Colon (tissue), 2 donors: ENCODE results near the gene PEX11G.

Experiments used
- FAIRE-seq: peaks from 2 replicates; lab custom pipeline; 2012; peaks lifted over from hg19 to GRCh38; lab: Jason Lieb, UNC
- donor health status: control.
- donor health status: control.

PEX11G gene

DNA sequence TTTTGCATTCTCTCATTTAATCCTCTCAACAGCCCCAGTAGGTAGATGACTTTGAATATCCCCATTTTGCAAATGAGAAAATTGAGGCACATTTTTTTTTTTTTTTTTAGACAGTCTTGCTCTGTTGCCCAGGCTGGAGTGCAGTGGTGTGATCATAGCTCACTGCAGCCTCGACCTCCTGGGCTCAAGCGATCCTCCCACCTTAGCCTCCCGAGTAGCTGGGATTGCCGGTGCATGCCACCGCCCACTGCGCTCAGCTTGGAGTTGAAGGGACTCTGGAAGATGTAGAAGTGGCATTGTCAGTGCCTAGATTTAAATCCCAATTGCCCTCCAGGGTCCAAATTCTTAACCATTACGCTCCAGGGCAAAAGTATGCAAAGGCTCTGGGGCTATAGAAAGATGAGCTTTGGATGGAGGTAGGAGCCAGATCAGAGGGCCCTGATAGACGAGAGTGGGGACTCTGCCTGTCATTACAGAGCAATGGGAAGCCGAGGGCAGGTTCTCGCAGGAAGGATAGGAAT lies 32.8 kb upstream of the PEX11G start:
- FAIRE-seq: no peak

DNA sequence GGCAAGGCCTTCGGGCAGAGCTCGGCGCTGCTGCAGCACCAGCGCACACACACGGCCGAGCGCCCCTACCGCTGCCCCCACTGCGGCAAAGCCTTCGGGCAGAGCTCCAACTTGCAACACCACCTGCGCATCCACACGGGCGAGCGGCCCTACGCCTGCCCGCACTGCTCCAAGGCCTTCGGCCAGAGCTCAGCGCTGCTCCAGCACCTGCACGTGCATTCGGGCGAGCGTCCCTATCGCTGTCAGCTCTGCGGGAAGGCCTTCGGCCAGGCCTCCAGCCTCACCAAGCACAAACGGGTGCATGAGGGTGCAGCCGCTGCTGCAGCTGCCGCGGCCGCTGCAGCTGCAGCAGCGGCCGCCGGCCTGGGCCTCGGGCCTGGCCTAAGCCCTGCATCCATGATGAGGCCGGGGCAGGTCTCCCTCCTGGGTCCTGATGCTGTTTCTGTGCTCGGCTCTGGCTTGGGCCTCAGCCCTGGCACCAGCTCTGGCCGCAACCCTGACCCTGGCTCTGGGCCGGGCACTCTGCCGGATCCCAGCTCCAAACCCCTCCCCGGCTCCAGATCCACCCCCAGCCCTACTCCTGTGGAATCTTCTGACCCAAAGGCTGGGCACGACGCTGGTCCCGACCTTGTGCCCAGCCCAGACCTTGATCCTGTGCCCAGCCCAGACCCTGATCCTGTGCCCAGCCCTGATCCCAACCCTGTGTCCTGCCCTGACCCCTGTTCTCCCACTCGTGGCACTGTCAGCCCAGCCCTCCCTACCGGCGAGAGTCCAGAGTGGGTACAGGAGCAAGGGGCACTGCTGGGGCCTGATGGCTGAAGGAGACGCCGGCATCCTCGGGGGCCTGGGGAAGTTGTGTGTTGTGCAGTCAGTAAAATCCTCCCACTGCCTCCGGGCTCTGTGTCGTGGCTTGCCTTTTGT lies 31.6 kb upstream of the PEX11G start:
- no peak for FAIRE-seq

DNA sequence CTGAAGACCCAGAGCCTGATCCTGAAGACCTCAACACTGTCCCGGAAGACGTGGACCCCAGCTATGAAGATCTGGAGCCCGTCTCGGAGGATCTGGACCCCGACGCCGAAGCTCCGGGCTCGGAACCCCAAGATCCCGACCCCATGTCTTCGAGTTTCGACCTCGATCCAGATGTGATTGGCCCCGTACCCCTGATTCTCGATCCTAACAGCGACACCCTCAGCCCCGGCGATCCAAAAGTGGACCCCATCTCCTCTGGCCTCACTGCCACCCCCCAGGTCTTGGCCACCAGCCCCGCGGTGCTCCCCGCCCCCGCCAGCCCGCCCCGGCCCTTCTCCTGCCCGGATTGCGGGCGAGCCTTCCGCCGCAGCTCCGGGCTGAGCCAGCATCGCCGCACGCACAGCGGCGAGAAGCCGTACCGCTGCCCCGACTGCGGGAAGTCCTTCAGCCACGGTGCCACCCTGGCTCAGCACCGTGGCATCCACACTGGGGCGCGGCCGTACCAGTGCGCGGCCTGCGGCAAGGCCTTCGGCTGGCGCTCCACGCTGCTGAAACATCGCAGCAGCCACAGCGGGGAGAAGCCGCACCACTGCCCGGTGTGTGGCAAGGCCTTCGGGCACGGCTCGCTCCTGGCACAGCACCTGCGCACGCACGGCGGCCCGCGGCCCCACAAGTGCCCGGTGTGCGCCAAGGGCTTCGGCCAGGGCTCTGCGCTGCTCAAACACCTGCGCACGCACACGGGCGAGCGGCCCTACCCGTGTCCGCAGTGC lies 30.7 kb upstream of the PEX11G start:
- FAIRE-seq: no peak

DNA sequence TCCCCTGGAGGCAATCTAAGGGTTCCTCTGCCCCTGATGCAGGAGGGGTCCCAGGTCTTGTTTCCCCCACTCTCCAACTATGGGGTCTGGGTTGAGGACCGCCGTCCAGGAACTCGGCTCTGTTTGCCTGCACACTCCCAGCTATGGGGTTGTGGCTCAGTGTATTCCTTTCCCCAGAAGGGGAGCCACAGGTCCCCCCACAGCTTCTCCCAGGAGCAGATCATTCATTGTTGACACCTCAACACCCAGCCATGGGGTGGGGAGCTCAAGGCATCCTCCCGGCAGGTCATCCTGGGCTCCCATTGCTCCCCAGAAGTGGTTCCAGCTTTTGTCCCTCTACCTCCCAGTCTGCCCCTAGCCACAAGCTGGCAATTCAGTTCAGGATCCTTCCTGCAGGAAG lies 28.0 kb upstream of the PEX11G start:
- FAIRE-seq: no peak

DNA sequence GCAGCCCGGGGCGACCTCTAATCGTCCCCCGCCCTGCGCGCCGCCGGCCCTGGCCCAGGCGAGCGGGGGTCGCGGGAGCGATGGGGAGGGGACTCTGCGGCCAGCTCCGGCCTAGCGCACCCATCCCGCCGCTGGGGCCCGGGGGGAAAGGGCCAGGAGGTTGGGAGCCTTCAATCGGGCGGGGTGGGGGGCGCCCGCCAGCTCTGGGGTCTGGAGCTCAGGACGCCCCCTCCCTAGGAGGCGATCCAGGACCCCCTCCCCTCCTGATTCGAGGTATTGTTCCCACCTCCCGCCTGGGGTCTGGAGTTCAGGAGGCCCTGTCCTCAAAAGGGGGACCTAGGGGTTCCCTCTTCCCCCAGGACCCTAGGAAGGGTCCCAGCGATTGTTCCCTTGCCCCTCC lies 27.5 kb upstream of the PEX11G start:
- no peak for FAIRE-seq

DNA sequence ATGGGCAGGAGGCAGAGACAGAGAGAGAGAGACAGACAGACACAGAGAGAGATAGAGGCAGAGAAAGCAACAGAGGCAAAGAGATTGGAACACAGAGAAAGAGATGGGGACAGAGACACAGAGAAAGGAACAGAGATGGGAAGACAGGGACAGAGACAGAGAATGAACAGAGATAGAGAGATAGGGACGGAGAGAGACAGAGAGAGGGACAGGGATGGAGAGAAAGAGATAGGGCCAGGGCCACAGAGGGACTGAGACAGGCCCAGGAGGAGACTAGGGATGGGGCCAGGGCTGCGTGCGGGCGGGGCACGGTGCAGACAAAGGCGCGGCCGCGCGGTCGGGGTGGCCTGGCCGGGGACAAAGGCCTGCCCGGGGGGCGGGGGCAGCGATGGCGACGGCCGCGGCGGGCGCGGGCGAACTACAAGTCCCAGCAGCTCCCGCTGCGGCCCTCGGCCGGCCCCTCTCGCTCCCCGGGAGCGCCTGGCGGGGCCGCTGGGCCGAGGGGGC lies 26.9 kb upstream of the PEX11G start, which contains the start of gene ZNF358:
Gene ZNF358 (plus strand): TSS at position 459 of the 507 bp plus-strand sequence. CDS start 3,140 bp downstream, outside the sequence.
- no peak for FAIRE-seq

DNA sequence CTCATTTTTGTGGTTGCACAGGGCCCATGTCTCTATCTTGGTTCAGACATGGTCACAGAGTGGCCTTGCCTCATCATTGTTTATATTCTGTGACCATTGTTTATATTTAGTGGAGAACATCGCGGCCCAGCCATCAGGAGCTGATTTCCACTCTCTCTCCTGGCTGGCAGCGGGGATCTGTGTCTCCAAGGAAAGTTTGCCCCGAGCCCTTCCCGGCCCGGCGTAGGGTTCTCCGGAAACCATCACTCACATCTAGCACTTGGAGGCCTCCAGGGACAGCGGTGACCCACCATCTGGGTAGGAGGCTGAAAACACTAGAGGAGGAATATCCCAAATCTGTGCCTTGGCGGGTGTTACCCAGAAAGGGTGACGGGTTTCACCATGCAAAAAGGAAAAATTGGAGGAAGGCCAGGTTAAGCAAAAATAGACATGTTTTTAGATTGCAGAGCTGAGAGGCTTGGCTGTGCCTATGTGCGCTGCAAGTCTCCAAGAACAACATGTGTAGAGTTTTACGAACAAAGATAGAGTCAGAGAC lies 26.3 kb upstream of the PEX11G start:
- FAIRE-seq: no peak

DNA sequence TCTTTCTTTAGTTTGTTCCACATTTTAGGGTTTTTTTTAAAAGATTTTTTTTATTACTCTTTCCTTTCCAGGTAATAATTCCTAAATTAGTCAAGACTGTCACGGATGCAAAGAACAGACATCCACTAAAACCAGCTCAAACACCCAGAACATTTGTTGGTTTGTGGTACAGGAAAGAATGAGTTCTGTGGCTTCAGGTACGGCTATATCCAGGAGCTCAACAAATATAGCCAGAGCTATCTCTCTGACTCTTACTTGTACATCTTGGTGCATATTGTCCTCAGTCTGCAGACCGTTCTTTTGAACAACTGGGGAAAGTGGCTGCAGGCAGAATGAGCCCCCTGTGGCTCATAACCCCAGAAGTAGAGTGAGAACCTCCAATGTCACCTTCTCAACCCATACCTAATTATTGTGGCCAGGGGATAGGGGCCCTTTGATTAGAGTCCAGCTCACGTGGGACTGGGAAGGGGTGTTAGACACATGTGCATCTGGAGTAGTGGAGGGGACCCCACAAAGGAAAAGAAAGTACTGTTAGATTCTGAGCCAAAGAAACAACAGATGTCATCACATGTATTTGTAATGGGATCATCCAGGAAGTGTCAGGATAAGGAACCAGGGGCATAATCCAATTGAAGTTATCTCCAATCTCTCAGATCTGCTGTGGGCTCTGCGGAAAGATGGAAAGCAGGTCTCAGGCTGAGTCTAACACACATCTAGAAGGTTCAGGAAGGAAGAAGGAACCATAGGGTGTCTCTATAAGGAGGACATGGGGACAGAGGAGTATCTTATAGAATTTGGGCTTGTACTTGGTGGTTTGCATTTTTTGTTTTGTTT lies 25.2 kb upstream of the PEX11G start:
- no peak for FAIRE-seq

DNA sequence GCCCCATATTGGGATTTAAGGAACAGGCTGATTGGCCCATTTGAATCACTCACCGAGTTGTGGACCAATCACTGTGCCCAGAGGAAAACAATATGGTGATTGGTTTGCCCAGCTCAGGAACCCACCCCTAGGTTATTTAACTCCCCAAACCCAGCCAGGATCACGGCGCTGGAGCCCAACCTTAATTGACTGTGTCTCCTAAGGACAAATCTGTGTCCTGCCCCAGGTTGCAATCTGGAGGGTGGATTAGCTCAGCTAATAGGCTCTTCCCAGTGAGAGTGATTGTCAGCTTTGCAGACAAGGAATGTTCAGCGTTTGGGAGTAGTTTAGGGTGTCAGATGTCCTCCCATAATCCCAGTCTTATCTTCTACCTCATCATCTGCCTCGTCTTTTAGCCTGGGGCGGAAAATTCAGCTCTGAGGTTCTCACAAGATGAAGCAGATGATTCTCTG lies 23.6 kb upstream of the PEX11G start:
- no peak for FAIRE-seq

DNA sequence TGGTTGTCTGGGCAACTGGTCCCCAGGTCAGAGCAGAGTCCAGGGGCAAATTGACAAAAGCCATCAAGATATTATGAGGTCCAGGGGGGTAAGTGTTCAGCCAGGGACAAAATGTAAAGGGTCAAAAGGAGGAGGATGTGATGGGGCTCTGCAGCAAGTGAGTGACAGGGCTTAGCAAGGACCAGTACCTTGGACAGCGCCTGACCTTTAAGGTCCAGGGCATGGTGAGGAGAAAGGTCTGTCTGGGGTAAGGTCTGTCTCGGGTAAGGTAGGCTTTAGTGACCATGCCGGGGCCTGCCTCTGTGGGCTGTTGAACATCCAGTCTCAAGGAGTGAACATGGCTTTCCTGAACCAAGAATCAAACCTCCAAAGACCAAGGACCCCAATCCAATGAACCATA lies 20.8 kb upstream of the PEX11G start:
- no peak for FAIRE-seq

DNA sequence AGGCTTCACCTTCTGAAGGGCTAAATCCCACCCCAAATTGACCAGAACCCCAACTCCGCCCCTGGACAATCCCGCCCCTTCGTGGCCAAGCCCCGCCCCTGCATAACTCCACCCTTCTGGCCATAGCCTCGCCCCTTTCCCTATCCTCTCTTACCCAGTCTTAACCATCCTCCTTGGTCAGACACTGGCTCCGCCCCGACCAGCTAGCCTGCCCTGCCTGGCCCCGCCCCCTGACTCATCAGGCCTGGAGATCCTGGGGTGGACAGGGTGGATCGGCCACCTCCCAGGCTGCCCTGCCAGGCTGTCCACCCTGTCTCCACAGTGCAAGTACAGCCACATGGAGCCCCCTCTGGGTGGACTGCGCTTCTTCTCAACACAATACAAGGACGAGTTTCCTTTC lies 19.0 kb upstream of the PEX11G start:
- FAIRE-seq: no peak

DNA sequence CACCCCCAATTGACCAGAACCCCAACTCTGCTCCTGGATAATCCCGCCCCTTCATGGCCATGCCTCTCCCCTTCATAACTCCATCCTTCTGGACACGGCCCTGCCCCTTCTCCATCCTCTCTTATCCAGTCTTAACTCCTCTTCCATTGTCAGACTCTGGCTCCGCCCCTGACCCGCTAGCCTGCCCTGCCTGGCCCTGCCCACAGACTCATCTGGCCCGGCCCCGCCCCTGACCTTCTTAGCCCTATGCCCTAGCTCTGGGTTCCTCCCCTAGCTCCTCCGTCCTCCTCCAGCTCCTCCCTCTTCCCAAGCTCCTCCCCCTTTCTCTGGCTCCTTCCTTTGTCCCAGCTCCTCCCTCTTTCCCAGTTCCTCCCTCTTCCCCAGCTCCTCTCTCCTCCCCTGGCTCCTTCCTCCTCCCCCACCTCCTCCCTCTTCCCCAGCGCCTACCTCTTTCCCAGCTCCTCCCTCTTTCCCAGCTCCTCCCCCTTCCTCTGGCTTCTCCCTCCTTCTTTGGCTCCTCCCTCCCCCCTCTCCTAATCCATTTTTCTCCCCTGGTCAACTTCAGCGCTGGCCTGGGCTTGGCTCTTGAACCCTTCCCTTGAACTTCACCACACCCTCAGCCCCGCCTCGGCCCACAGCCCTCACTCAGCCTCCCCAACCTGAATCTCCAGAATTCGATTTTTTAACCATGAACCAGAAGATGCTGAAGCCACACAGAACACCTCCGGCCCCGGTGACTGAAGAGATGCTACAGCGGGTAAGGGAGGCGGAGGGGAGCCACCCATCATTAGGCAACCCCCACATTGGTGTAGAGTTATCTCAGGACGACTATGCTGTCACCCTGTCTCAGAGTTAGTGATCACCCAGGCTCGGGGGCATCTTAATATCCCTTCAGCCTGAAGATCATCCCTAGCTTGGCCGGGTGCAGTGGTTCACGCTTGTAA lies 17.8 kb upstream of the PEX11G start:
- FAIRE-seq: no peak

DNA sequence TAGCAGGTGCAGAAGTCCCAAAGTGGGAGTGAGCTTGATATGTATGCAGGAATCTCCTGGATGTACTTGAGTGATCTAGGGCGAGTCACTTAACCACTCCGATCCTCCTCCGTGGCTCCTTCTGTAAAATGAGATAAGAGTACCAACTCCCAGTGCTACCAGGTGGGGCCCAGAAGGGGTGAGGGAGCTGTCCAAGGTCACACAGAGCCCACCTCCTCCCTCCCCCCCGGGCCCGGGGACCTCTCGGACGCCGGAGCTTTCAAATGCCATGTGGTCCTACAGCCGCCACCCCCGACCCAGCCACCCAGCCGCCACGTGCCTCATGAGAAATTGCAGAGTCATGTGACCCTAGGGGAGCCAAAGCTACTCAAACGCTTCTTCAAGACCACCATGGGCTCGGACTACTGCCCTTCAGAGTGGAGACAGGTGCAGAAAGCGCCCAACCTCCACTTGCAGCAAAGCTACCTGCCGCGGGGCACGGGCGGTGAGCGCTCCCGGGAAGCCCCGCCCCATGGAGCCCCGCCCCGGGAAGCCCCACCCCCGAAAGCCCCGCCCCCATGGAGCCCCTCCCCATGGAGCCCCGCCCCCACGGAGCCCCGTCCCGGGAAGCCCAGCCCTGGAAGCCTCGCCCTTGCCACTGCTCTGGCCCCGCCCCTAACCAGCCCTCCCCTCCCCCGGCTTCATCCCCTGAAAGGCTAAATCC lies 17.0 kb upstream of the PEX11G start:
- FAIRE-seq: no peak

DNA sequence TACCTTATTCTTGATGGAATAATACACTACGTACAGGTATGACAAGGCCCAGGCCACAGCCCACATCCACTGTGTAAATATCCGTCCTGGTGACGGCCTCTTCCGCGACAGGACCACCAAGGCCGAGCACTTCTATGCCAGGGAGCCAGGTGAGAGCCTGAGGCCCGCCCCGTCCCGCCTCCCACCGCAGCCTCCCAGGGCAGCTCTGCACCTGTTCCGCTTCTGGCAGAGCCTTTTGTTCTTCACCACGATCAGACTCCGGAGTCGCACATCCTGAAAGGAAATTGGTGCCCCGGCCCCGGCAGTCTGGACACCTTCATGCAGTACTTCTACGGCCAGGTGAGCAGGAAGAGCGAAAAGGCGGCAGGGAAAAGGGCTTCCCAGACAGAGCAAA lies 16.4 kb upstream of the PEX11G start:
- no peak for FAIRE-seq

DNA sequence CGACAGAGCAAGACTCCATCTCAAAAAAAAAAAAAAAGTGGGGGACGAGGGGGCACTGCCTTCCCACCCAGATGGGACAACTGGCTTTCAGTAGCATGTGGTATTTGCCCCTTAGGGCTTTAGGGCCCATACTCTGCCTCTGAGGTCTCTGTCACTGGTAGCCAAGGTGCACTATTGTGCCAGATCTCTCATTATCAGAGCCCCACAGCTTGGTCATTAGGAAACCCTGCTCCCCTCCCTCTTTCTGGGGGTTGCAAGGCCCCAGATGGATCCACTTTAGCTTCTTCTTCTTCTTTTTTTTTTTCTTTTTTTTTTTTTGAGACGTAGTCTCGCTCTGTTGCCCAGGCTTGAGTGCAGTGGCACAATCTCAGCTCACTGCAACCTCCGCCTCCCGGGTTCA lies 15.8 kb upstream of the PEX11G start:
- no peak for FAIRE-seq

DNA sequence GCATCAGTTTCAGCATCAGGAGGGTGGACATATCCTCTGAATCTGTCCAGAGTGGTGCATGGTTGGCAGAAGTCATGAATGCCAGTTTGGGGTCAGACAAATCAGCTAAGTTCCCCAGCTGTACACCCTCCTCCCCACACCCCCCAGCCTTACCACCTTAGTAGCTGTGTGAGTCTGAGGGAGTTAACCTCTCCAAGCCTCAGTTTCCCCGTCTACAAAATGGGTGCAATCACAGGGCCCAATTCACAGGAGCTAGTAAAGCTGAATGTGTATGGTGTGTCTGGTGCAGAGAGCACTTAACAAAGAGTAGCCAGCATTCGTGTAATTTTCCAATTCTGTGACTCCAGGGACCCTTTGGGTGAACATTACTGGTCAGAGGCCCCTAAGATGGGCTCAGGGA lies 13.7 kb upstream of the PEX11G start:
- FAIRE-seq: no peak

DNA sequence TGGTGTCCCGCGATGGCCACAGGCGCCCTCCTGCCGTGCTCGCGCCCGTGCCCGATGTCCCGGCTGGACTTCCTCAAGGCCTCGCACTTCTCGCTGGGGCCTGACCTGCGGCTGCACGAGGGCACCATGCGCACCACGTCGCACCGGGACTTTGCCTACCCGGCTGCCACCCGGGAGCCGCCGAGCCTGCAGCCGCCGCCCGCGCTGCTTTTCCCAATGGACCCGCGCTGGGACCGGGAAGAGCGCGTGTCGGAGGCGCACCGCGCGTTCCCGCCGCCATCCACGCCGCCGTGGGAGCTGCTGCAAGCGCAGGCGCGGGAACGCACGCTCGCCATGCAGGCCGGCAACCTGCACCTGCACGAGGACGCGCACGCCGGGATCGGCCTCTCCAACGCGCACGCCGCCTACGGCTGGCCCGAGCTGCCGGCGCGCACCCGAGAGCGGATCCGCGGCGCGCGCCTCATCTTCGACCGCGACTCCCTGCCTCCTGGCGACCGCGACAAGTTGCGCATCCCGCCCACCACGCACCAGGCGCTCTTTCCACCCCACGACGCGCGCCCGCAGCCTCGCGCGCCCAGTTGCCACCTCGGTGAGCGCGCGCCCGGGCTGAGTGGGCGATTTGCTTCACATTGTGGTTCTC lies 12.1 kb upstream of the PEX11G start:
- no peak for FAIRE-seq

DNA sequence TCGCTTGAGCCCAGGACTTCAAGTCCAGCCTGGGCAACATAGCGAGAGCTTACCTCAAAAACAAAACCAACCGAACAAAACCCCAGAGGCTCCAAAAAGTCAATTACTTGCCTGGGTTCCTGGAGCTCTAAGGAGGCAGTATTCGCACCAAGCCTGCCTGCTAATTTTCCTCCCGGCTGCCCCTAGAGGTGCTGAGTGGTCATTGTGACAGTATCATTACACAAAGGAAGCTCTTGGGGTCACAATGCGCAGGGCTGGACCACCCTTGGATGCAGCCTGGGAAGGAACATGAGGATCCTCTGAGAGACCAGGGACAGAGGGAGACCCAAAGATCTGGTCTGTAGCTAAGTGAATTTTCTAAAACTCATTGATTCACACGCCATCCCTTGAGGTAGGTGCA lies 8.5 kb upstream of the PEX11G start:
- FAIRE-seq: no peak

DNA sequence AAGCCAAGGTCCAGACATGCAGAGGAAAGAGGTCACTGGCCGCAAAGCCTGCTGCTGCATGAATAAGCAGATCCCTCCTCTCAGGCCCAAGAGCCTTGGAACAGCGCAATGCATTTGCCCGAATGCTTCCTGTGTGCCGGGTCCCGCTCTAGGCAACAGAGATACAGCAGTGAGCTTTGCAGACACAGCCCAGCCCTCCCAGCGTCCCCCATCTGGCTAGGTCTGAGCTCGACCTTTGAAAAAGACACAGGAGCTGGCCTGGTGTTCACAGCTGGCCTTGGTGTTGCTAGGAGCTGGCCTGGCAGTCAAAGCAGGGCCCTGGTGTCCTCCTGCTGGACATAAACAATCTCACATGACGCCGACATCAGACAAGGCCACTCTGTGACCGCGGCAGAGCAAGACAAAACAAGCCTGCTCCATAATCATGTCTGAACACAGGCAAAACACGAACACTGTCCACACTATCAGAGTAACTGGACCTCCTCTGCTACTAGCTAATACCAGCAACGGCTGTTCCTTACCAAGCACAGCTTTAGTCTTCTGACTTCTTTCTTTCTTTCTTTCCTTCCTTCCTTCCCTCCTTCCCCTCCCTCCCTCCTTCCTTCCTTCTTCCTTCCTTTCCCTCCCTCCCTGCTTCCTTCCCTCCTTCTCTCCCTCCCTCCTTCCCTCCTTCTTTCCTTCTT lies 5.7 kb upstream of the PEX11G start:
- no peak for FAIRE-seq
